ENCODE results near the gene FAM135A.

DNA sequence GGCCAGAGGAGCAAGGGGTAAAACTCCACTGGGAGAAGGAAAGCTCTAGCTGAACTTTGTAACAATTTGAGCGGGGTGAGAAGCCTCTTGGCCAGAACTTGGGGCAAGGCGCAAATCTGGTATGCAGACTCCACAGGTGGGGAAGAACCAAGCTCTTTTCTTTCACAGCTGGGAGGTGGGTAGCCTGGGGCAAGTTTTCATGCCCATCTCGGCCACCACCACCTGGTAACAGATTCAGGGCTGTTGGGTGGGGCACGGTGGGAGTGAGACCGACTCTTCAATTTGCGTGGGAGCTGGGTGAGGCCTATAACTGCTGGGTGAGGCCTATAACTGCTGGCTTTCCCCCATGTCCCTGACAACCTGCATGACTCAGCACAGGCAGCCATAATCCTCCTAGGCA, 190.9 kb downstream of the FAM135A start:
- TF ChIP-seq POLR2A (IDR thresholded peaks at IDR 0.05) (no peak), POLR2AphosphoS5 (IDR thresholded peaks at IDR 0.05) (no peak), EP300 (IDR thresholded peaks at IDR 0.05) (no peak)
- TF ChIP-seq, protein P1, sequence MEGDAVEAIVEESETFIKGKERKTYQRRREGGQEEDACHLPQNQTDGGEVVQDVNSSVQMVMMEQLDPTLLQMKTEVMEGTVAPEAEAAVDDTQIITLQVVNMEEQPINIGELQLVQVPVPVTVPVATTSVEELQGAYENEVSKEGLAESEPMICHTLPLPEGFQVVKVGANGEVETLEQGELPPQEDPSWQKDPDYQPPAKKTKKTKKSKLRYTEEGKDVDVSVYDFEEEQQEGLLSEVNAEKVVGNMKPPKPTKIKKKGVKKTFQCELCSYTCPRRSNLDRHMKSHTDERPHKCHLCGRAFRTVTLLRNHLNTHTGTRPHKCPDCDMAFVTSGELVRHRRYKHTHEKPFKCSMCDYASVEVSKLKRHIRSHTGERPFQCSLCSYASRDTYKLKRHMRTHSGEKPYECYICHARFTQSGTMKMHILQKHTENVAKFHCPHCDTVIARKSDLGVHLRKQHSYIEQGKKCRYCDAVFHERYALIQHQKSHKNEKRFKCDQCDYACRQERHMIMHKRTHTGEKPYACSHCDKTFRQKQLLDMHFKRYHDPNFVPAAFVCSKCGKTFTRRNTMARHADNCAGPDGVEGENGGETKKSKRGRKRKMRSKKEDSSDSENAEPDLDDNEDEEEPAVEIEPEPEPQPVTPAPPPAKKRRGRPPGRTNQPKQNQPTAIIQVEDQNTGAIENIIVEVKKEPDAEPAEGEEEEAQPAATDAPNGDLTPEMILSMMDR (IDR thresholded peaks at IDR 0.05) = no peak

All from suprapubic skin (tissue), 4 donors.